OCI-LY7 (cell line): Measurements from ENCODE around the gene SLC2A4. TPM values are rescaled to one million over a fixed set of nuclear protein-coding genes. Genes with fewer than 3 reads are reported as not detected.

Experiments used
- BruUV-seq: library from RNA; stranded (reverse); fragments of 400-500 nt; replicated peaks from 2 replicates; lab custom pipeline; 2021; lab: Mats Ljungman, UMichigan
- CTCF ChIA-PET: fragments of 300-600 bp; sonication (Branson Sonifier 250); formaldehyde crosslinking; loops from one replicate; lab custom pipeline; 2022; ENCODE audit warnings: antibody characterized with exemption; ENCODE audit not compliant: unreplicated experiment; lab: Charles Lee
- POLR2A ChIA-PET: fragments of 300-600 bp; sonication (Branson Sonifier 250); formaldehyde crosslinking; loops from one replicate; lab custom pipeline; 2022; ENCODE audit warnings: antibody characterized with exemption; lab: Charles Lee
- DNase-seq: peaks from one replicate; pipeline ENCODE4 v3.0.0-alpha.2; 2015; ENCODE audit warnings: low spot score
- H2AFZ ChIP-seq: fragments of 200-600 bp; sonication (generic), shearing (Covaris generic); 2 replicates; pipeline ENCODE4 v1.6.1; 2014; ENCODE audit warnings: mild to moderate bottlenecking, antibody characterized with exemption, low read length, moderate library complexity
- H3K27ac ChIP-seq: fragments of 200-600 bp; sonication (generic); 2 replicates; pipeline ENCODE4 v1.5.1; 2014; ENCODE audit warnings: mixed run types, low read depth, mild to moderate bottlenecking, moderate library complexity, low read length, inconsistent platforms; ENCODE audit not compliant: poor library complexity, severe bottlenecking
- H3K36me3 ChIP-seq: fragments of 200-600 bp; sonication (generic); 2 replicates; pipeline ENCODE4 v1.6.1; 2014; ENCODE audit warnings: mild to moderate bottlenecking, antibody characterized with exemption, low read length, moderate library complexity, mixed read lengths; ENCODE audit not compliant: insufficient read depth
- H3K4me1 ChIP-seq: fragments of 200-600 bp; sonication (generic); 2 replicates; pipeline ENCODE4 v1.5.1; 2014; ENCODE audit warnings: mild to moderate bottlenecking, low read length; ENCODE audit not compliant: insufficient read depth, poor library complexity, severe bottlenecking
- H3K4me2 ChIP-seq: fragments of 200-600 bp; sonication (generic); 2 replicates; pipeline ENCODE4 v1.6.1; 2014; ENCODE audit warnings: mild to moderate bottlenecking, low read length
- H3K4me3 ChIP-seq: fragments of 200-600 bp; sonication (generic); 2 replicates; pipeline ENCODE4 v1.5.1; 2014; ENCODE audit warnings: mild to moderate bottlenecking, low read depth, low read length; ENCODE audit not compliant: poor library complexity, severe bottlenecking
- H3K79me2 ChIP-seq: fragments of 200-600 bp; sonication (generic); 2 replicates; pipeline ENCODE4 v1.6.1; 2016; ENCODE audit warnings: low read depth, mild to moderate bottlenecking, low read length, moderate library complexity, mixed read lengths; ENCODE audit not compliant: insufficient read depth
- H3K9me2 ChIP-seq: fragments of 200-600 bp; sonication (generic); 2 replicates; pipeline ENCODE4 v1.6.1; 2016; ENCODE audit warnings: mild to moderate bottlenecking, low read length, mixed read lengths; ENCODE audit not compliant: insufficient read depth
- H3K9me3 ChIP-seq: fragments of 200-600 bp; sonication (generic); 2 replicates; pipeline ENCODE4 v1.6.1; 2014; ENCODE audit warnings: mild to moderate bottlenecking, mixed run types, low read length, mixed read lengths
- H4K20me1 ChIP-seq: fragments of 200-600 bp; sonication (generic); 2 replicates; pipeline ENCODE4 v1.6.1; 2014; ENCODE audit warnings: mild to moderate bottlenecking, antibody characterized with exemption, low read length, moderate library complexity, mixed read lengths; ENCODE audit not compliant: insufficient read depth
- CTCF ChIP-seq: fragments of 200-600 bp; sonication (generic); conservative IDR thresholded peaks from 2 replicates; pipeline ENCODE4 v1.5.1; 2014; ENCODE audit warnings: mild to moderate bottlenecking, antibody characterized with exemption, low read length, moderate library complexity, mixed read lengths
- EZH2phosphoT487 ChIP-seq: fragments of 200-600 bp; sonication (generic); IDR thresholded peaks from 2 replicates; pipeline ENCODE4 v1.6.1; 2018; ENCODE audit warnings: low read depth, borderline replicate concordance, mild to moderate bottlenecking, mixed run types, antibody characterized with exemption, low read length, moderate library complexity, mixed read lengths
- intact Hi-C: fragments of 100-400 bp; cut with micrococcal nuclease; formaldehyde crosslinking; loops from one replicate; pipeline ENCODE4 v1.10.0; 2022; ENCODE audit not compliant: unreplicated experiment
- total RNA-seq, 2 experiments: library from RNA; depleted of rRNA in 1 of 2; stranded (reverse); fragments of >200 nt in 1 of 2; shearing (Covaris generic) in 1 of 2; gene quantifications; 2 replicates each; pipeline ENCODE4 v1.2.3, GENCODE V29; 2014 to 2022

Gene SLC2A4
- total RNA-seq, 2 experiments from 2014 or later: 0.61 to 0.63 TPM

DNA sequence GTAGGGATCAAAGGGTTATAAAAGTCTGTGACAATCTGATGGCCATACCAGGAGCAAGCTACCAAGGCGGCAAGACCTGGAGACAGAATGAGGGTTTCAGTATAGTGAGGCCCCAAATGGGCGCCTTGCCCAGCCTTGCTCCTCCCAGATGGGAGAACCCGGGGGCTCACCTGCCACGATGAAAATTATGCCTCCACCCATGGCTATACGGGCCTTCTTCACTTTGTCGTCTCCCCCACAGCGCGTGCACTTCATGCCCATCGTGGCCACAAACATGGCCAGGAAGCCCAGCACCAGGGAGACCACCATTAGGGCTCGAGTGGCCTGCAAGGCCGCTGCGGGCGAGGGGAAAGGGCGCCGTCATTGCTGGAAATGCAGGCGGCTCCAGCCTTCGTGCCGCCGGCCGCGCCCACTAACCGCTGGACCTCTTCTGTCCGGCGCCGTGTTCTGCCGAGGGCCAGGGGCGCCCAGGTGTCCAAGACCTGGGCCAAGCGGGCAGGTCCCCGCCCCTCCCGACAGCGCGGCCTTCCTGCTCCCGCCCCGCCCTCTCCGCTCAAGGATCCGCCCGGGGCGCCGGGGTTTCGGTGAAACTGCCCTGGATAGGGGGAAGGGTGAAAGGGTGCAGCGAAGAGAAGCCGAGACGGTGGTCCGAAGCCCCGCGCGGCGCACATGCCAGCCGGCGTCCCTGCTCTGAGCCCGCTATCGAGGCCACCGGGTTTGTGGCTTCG lies 20.7 kb upstream of the SLC2A4 start:
- Histone ChIP-seq H3K4me3 (no peak overlapping the region), H4K20me1 (no peaks in the 10 kb centered on the region), H3K9me2 (no peaks in the 10 kb centered on the region), H3K79me2 (no peaks in the 10 kb centered on the region), H3K9me3 (no peaks in the 10 kb centered on the region), H3K36me3 (peaks cover 32% of the 10 kb centered on the region), H3K4me1 (peaks cover 17% of the 10 kb centered on the region), H2AFZ (no peak overlapping the region), H3K27ac (no peak overlapping the region), H3K4me2 (no peak overlapping the region; the same call in 1 of the 2 replicates)
- CTCF ChIA-PET: no interaction called here
- POLR2A ChIA-PET: no interaction called here
- DNase-seq: no peak
- intact Hi-C loops: no loop called here
- no TSS peak for BruUV-seq
- TF ChIP-seq EZH2phosphoT487: no peak
- no peak for TF ChIP-seq CTCF

DNA sequence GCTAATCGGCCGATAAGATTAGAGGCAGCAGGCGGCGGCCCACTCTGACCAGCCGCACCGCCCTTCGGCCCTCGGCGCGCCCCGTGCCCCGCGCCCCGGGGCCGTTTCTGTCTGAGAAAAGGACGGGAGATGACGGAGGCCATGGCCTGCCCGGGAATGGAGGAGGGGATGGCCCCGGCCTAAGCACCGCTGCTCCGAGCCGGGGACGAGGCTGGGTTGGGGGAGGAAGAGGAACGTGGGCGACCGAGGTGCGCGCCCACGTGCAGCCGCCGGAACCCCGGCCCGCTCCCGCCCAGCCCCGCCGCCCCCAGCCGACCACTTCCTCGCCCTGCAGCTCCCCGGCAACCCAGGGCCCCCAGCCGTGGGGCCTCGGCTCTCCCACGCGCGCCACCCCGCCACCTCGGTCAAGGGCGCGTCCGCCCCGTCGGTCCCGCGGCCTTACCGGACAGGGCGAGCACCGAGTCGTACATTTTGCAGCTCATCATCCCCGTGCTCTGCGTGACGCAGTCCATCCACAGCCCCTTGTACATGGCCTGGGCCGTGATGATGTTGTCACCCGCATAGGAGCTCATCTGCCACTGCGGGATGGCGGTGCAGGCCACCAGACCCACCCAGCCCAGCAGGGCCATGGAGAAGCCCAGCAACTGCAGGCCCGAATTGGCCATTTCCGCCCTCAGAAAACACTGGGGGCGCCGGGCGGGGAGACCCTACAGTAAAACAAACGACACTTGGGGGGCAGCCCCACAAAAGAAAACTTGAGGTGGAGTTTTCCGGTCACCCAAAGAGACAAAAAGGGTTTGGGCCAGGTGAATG lies 19.9 kb upstream of the SLC2A4 start:
- H3K9me2 ChIP-seq: no peaks in the 10 kb centered on the region
- intact Hi-C loops: no loop called here
- no peak overlapping the region; the same call in 1 of the 2 replicates for H3K4me2 ChIP-seq
- H4K20me1 ChIP-seq: no peaks in the 10 kb centered on the region
- TF ChIP-seq CTCF (no peak), EZH2phosphoT487 (no peak)
- no peak overlapping the region for H2AFZ ChIP-seq
- H3K27ac ChIP-seq: no peak overlapping the region
- CTCF ChIA-PET: no interaction called here
- POLR2A ChIA-PET: interaction anchor here (0.6 kb wide), 1 partner anchor 274 kb away, joined by 3 read pairs; no protein-coding TSS in a partner anchor
- H3K36me3 ChIP-seq: peaks cover 24% of the 10 kb centered on the region
- H3K4me3 ChIP-seq: no peak overlapping the region
- peaks cover 17% of the 10 kb centered on the region for H3K4me1 ChIP-seq
- no peaks in the 10 kb centered on the region for H3K79me2 ChIP-seq
- no TSS peak for BruUV-seq
- DNase-seq: no peak
- no peaks in the 10 kb centered on the region for H3K9me3 ChIP-seq
